GM12878 (cell line): Measurements from ENCODE around the gene ASB10. TPM values are rescaled to one million over a fixed set of nuclear protein-coding genes. Genes with fewer than 3 reads are reported as not detected.

Experiments
- ASH2L ChIP-seq: fragments of 300-600, 200-600 bp; sonication (generic); IDR thresholded peaks from 2 replicates; pipeline ENCODE4 v1.6.1; 2017; ENCODE audit warnings: low read depth, mild to moderate bottlenecking, borderline replicate concordance
- CHD1 ChIP-seq: IDR thresholded peaks from 2 replicates; pipeline ENCODE4 v1.6.1; 2012; ENCODE audit warnings: low read depth, low read length, improper control_type of control experiment
- CREM ChIP-seq: IDR thresholded peaks from 2 replicates; pipeline ENCODE4 v1.6.1; 2014; ENCODE audit warnings: antibody characterized with exemption, low read depth
- HDGF ChIP-seq: fragments of 450-650 bp; IDR thresholded peaks from 2 replicates; pipeline ENCODE4 v1.6.1; 2016; ENCODE audit warnings: antibody characterized with exemption
- IKZF2 ChIP-seq, 2 experiments: fragments of 450-650 bp; IDR thresholded peaks; 2 replicates each; pipeline ENCODE4 v1.6.1; 2017; ENCODE audit warnings: mild to moderate bottlenecking in 2 of 2, moderate library complexity in 2 of 2
- IRF3 ChIP-seq: fragments of 450-650 bp; IDR thresholded peaks from 2 replicates; pipeline ENCODE4 v1.6.1; 2014; ENCODE audit warnings: mild to moderate bottlenecking
- JUNB ChIP-seq: IDR thresholded peaks from 2 replicates; pipeline ENCODE4 v1.6.1; 2016; ENCODE audit warnings: antibody characterized with exemption, mild to moderate bottlenecking
- JUND ChIP-seq: IDR thresholded peaks from 2 replicates; pipeline ENCODE4 v1.6.1; 2012; ENCODE audit warnings: low read depth, mild to moderate bottlenecking, low read length, improper control_type of control experiment, moderate library complexity
- KLF5 ChIP-seq: fragments of 450-650 bp; IDR thresholded peaks from 2 replicates; pipeline ENCODE4 v1.6.1; 2014; ENCODE audit warnings: mild to moderate bottlenecking; ENCODE audit not compliant: partially characterized antibody
- MAX ChIP-seq: IDR thresholded peaks from 2 replicates; pipeline ENCODE4 v1.6.1; 2012; ENCODE audit warnings: low read depth, low read length, improper control_type of control experiment
- MEF2A ChIP-seq: IDR thresholded peaks from 2 replicates; pipeline ENCODE4 v1.6.1; 2011; ENCODE audit warnings: low read depth, mild to moderate bottlenecking, low read length, moderate library complexity; ENCODE audit not compliant: insufficient read depth
- MYC ChIP-seq: IDR thresholded peaks from 2 replicates; pipeline ENCODE4 v1.6.1; 2011; ENCODE audit warnings: mild to moderate bottlenecking, low read length, moderate library complexity, inconsistent platforms; ENCODE audit not compliant: insufficient read depth, insufficient replicate concordance, insufficient read length, severe bottlenecking
- NR2F1 ChIP-seq: fragments of 450-650 bp; conservative IDR thresholded peaks from 2 replicates; pipeline ENCODE4 v1.6.1; 2017; ENCODE audit warnings: mild to moderate bottlenecking
- POLR2A ChIP-seq: IDR thresholded peaks from 2 replicates; pipeline ENCODE4 v1.6.1; 2011; ENCODE audit warnings: low read depth, mild to moderate bottlenecking, low read length
- SMAD1 ChIP-seq: fragments of 450-650 bp; IDR thresholded peaks from 2 replicates; pipeline ENCODE4 v1.6.1; 2018; ENCODE audit warnings: mild to moderate bottlenecking, low read depth; ENCODE audit not compliant: partially characterized antibody
- SMAD5 ChIP-seq: IDR thresholded peaks from 2 replicates; pipeline ENCODE4 v1.6.1; 2016; ENCODE audit warnings: antibody characterized with exemption, low read depth
- SP1 ChIP-seq: IDR thresholded peaks from one replicate; pipeline ENCODE4 v1.6.1; 2011; ENCODE audit warnings: low read depth, low read length
- SPI1 ChIP-seq: IDR thresholded peaks from 2 replicates; pipeline ENCODE4 v1.6.1; 2011; ENCODE audit warnings: low read depth, mild to moderate bottlenecking, low read length, moderate library complexity, borderline replicate concordance; ENCODE audit not compliant: insufficient read depth
- SREBF2 ChIP-seq: IDR thresholded peaks from 2 replicates; pipeline ENCODE4 v1.6.1; 2012; ENCODE audit warnings: mild to moderate bottlenecking, low read length
- STAT1 ChIP-seq: fragments of 450-650 bp; conservative IDR thresholded peaks from 2 replicates; pipeline ENCODE4 v1.6.1; 2014; ENCODE audit warnings: antibody characterized with exemption, mild to moderate bottlenecking
- USF1 ChIP-seq: IDR thresholded peaks from 2 replicates; pipeline ENCODE4 v1.6.1; 2011; ENCODE audit warnings: borderline replicate concordance, low read depth, mild to moderate bottlenecking, moderate library complexity, mixed read lengths, low read length; ENCODE audit not compliant: insufficient read depth; ENCODE audit errors: extremely low read length
- ZBTB11 ChIP-seq: fragments of 450-650 bp; formaldehyde crosslinking; IDR thresholded peaks from 2 replicates; pipeline ENCODE4 v1.5.0; 2022; ENCODE audit warnings: mild to moderate bottlenecking, missing genetic modification characterization
- ZZZ3 ChIP-seq: IDR thresholded peaks from 2 replicates; pipeline ENCODE4 v1.6.1; 2011; ENCODE audit warnings: low read depth; ENCODE audit not compliant: control insufficient read depth, insufficient read length
- polyA plus RNA-seq, 11 experiments: library from polyadenylated mRNA; depleted of rRNA in 4 of 11; unstranded in 6 of 11; stranded (reverse) in 5 of 11; fragments of >200 nt; fragmentation: Nextera tagmentation in 4 of 11; fragmentation: Illumina TruSeq in 1 of 11; extraction: Ambion mirVana in 4 of 11; extraction: Trizol in 1 of 11; gene quantifications; 1 replicate in 1 of 11; 2 replicates in 10 of 11; pipeline versions ENCODE4 v1.2.1 to v1.2.3, GENCODE V29; 2011 to 2016; ENCODE audit warnings: inconsistent platforms in 2 of 11, missing spikeins in 2 of 11, low read depth in 1 of 11
- total RNA-seq, 4 experiments: library from RNA; depleted of rRNA in 3 of 4; stranded (reverse); fragments of >200 nt in 3 of 4; fragmentation: Illumina TruSeq in 1 of 4; extraction: Trizol in 1 of 4; gene quantifications; 2 replicates each; pipeline versions ENCODE4 v1.2.1 to v1.2.3, GENCODE V29; 2013 to 2021
- TF ChIP-seq, protein P1 (sequence below): IDR thresholded peaks from 2 replicates; pipeline ENCODE4 v1.6.1; 2012; ENCODE audit warnings: low read depth, low read length, improper control_type of control experiment

ASB10 gene
- total and polyA plus RNA-seq, 10 of the 15 experiments (the other 5 are each of a cell fraction or from before 2014, with no cell fraction given) = not detected

GRCh38 chr7:151172273-151173141 lies 14.5 kb downstream of the ASB10 start (continued):
- TF ChIP-seq MAX (no peak), JUND (no peak), POLR2A (no peak), ZZZ3 (no peak), MYC (no peak), SP1 (peak; percentile 69), SREBF2 (no peak), ASH2L (no peak), NR2F1 (no peak), IRF3 (0 out of 2 replicates have a peak, but pooled peaks have one; percentile 46), HDGF (no peak), STAT1 (0 out of 2 replicates have a peak, but pooled peaks have one; percentile 43), JUNB (no peak), CHD1 (no peak), SPI1 (no peak), KLF5 (peak; percentile 48), ZBTB11 (CRISPR knock-in tag) (no peak), SMAD5 (no peak), SMAD1 (no peak), USF1 (no peak), CREM (peak; percentile 77), MEF2A (no peak), IKZF2 (IDR thresholded peaks at IDR 0.05) (no peak)
- TF ChIP-seq, protein P1, sequence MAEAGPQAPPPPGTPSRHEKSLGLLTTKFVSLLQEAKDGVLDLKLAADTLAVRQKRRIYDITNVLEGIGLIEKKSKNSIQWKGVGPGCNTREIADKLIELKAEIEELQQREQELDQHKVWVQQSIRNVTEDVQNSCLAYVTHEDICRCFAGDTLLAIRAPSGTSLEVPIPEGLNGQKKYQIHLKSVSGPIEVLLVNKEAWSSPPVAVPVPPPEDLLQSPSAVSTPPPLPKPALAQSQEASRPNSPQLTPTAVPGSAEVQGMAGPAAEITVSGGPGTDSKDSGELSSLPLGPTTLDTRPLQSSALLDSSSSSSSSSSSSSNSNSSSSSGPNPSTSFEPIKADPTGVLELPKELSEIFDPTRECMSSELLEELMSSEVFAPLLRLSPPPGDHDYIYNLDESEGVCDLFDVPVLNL = no peak
